IMR-90 (cell line): Measurements from ENCODE around the gene STX18. TPM values are rescaled to one million over a fixed set of nuclear protein-coding genes. Genes with fewer than 3 reads are reported as not detected.

Experiments used
- ATAC-seq: fragments of 200-7000 bp; cut with Tn5 transposase; 2 replicates; pipeline ENCODE4 v1.9.1; 2020; ENCODE audit warnings: low read depth, mild to moderate bottlenecking, moderate library complexity
- BruUV-seq: library from RNA; stranded (reverse); fragments of 400-500 nt; replicated peaks from 2 replicates; lab custom pipeline; 2021; lab: Mats Ljungman, UMichigan
- CTCF ChIA-PET: fragments of 300-600 bp; formaldehyde crosslinking; extraction: SDS; loops from one replicate; lab custom pipeline; 2021; ENCODE audit warnings: antibody characterized with exemption; lab: Yijun Ruan, JAX
- POLR2A ChIA-PET: fragments of 300-600 bp; sonication (Branson Sonifier 250); formaldehyde crosslinking; loops from one replicate; lab custom pipeline; 2022; ENCODE audit warnings: antibody characterized with exemption; ENCODE audit not compliant: unreplicated experiment; lab: Charles Lee
- DNase-seq: peaks from one replicate; pipeline ENCODE4 v3.0.0; 2013
- H2AFZ ChIP-seq: replicated peaks from 2 replicates; pipeline ENCODE3; 2013; ENCODE audit warnings: low read length, mild to moderate bottlenecking; ENCODE audit not compliant: poor library complexity
- H2AK5ac ChIP-seq: 2 replicates; pipeline ENCODE4 v1.6.1; 2013; ENCODE audit warnings: low read depth, low read length, inconsistent platforms
- H2AK9ac ChIP-seq: replicated peaks from 2 replicates; pipeline ENCODE3; 2013; ENCODE audit warnings: mild to moderate bottlenecking, low read depth, low read length, moderate library complexity; ENCODE audit not compliant: poor library complexity
- H2BK120ac ChIP-seq: 2 replicates; pipeline ENCODE4 v1.6.1; 2013; ENCODE audit warnings: low read depth, low read length, inconsistent platforms
- H2BK15ac ChIP-seq: 3 replicates; pipeline ENCODE4 v1.6.1; 2013; ENCODE audit warnings: low read depth, low read length, inconsistent platforms
- H2BK20ac ChIP-seq: 2 replicates; pipeline ENCODE4 v1.6.1; 2013; ENCODE audit warnings: low read depth, mild to moderate bottlenecking, inconsistent platforms, low read length, moderate library complexity
- H2BK5ac ChIP-seq: 2 replicates; pipeline ENCODE4 v1.6.1; 2013; ENCODE audit warnings: mild to moderate bottlenecking, low read depth, low read length, inconsistent platforms; ENCODE audit not compliant: poor library complexity, severe bottlenecking
- H3K14ac ChIP-seq: replicated peaks from 2 replicates; pipeline ENCODE4 v1.6.1; 2013; ENCODE audit warnings: low read depth, low read length, inconsistent platforms
- H3K18ac ChIP-seq: 2 replicates; pipeline ENCODE4 v1.6.1; 2013; ENCODE audit warnings: low read depth, low read length, control low read depth
- H3K23ac ChIP-seq: 2 replicates; pipeline ENCODE4 v1.6.1; 2013; ENCODE audit warnings: low read depth, low read length, inconsistent platforms
- H3K27ac ChIP-seq: 2 replicates; pipeline ENCODE4 v1.5.1; 2013; ENCODE audit warnings: mild to moderate bottlenecking, control low read depth, low read length; ENCODE audit not compliant: insufficient read depth
- H3K27me3 ChIP-seq: 2 replicates; pipeline ENCODE4 v1.6.1; 2013; ENCODE audit warnings: low read length; ENCODE audit not compliant: control insufficient read depth, insufficient read depth
- H3K36me3 ChIP-seq: 2 replicates; pipeline ENCODE4 v1.6.1; 2013; ENCODE audit warnings: low read length, mixed read lengths; ENCODE audit not compliant: control insufficient read depth, insufficient read depth
- H3K4ac ChIP-seq: 2 replicates; pipeline ENCODE4 v1.6.1; 2013; ENCODE audit warnings: low read depth, low read length, inconsistent platforms
- H3K4me1 ChIP-seq: 2 replicates; pipeline ENCODE4 v1.6.1; 2013; ENCODE audit warnings: low read length, mixed read lengths; ENCODE audit not compliant: control insufficient read depth, insufficient read depth
- H3K4me2 ChIP-seq: 2 replicates; pipeline ENCODE4 v1.6.1; 2013; ENCODE audit warnings: low read depth, mild to moderate bottlenecking, control low read depth, low read length, moderate library complexity
- H3K4me3 ChIP-seq: 2 replicates; pipeline ENCODE4 v1.5.1; 2013; ENCODE audit warnings: low read depth, mild to moderate bottlenecking, control low read depth, low read length, moderate library complexity; ENCODE audit not compliant: insufficient read depth
- H3K56ac ChIP-seq: 2 replicates; pipeline ENCODE4 v1.6.1; 2013; ENCODE audit warnings: low read length, inconsistent platforms; ENCODE audit not compliant: insufficient read depth; ENCODE audit errors: extremely low read depth
- H3K79me1 ChIP-seq, 2 experiments: 2 replicates each; pipeline ENCODE4 v1.6.1; 2013; ENCODE audit warnings: low read length in 2 of 2, inconsistent platforms in 1 of 2, low read depth in 1 of 2
- H3K9ac ChIP-seq: 2 replicates; pipeline ENCODE4 v1.6.1; 2013; ENCODE audit warnings: low read depth, low read length, control low read depth
- H3K9me1 ChIP-seq: 2 replicates; pipeline ENCODE4 v1.6.1; 2013; ENCODE audit warnings: low read length, inconsistent platforms; ENCODE audit not compliant: insufficient read depth
- H3K9me3 ChIP-seq: 2 replicates; pipeline ENCODE4 v1.6.1; 2013; ENCODE audit warnings: low read length; ENCODE audit not compliant: control insufficient read depth, insufficient read depth
- H4K20me1 ChIP-seq: 2 replicates; pipeline ENCODE4 v1.6.1; 2013; ENCODE audit warnings: low read length, inconsistent platforms; ENCODE audit not compliant: insufficient read depth
- H4K5ac ChIP-seq: 2 replicates; pipeline ENCODE4 v1.6.1; 2013; ENCODE audit warnings: mild to moderate bottlenecking, low read depth, low read length, control low read depth
- H4K8ac ChIP-seq, 2 experiments: 2 replicates each; pipeline ENCODE4 v1.6.1; 2013; ENCODE audit warnings: low read depth in 2 of 2, low read length in 2 of 2, control low read depth in 1 of 2, inconsistent platforms in 1 of 2
- H4K91ac ChIP-seq: 2 replicates; pipeline ENCODE4 v1.6.1; 2013; ENCODE audit warnings: low read depth, low read length, inconsistent platforms; ENCODE audit not compliant: insufficient read depth
- BHLHE40 ChIP-seq: fragments of 150-350 bp; IDR thresholded peaks from 2 replicates; pipeline ENCODE4 v1.6.1; 2016; ENCODE audit warnings: mild to moderate bottlenecking, low read depth, low read length
- CEBPB ChIP-seq: IDR thresholded peaks from 2 replicates; pipeline ENCODE4 v1.6.1; 2012; ENCODE audit warnings: low read depth, low read length, improper control_type of control experiment
- CHD1 ChIP-seq: IDR thresholded peaks from 2 replicates; pipeline ENCODE4 v1.6.1; 2012; ENCODE audit warnings: low read depth, low read length, improper control_type of control experiment
- FOS ChIP-seq: fragments of 150-350 bp; IDR thresholded peaks from 2 replicates; pipeline ENCODE4 v1.6.1; 2016; ENCODE audit warnings: low read depth, low read length
- MAFK ChIP-seq: IDR thresholded peaks from 2 replicates; pipeline ENCODE4 v1.6.1; 2012; ENCODE audit warnings: low read depth, low read length, improper control_type of control experiment
- MXI1 ChIP-seq: IDR thresholded peaks from 2 replicates; pipeline ENCODE4 v1.6.1; 2012; ENCODE audit warnings: low read depth, mild to moderate bottlenecking, low read length, moderate library complexity, borderline replicate concordance
- POLR2A ChIP-seq: IDR thresholded peaks from 2 replicates; pipeline ENCODE4 v1.6.1; 2012; ENCODE audit warnings: mild to moderate bottlenecking, low read depth, low read length
- RAD21 ChIP-seq: IDR thresholded peaks from 2 replicates; pipeline ENCODE4 v1.6.1; 2012; ENCODE audit warnings: low read length, improper control_type of control experiment
- RCOR1 ChIP-seq: IDR thresholded peaks from 2 replicates; pipeline ENCODE4 v1.6.1; 2012; ENCODE audit warnings: mild to moderate bottlenecking, low read length, improper control_type of control experiment; ENCODE audit not compliant: insufficient replicate concordance
- RFX5 ChIP-seq: IDR thresholded peaks from 2 replicates; pipeline ENCODE4 v1.8.0; 2012; ENCODE audit warnings: low read depth, mild to moderate bottlenecking, low read length, moderate library complexity
- SMC3 ChIP-seq: fragments of 150-350 bp; IDR thresholded peaks from 2 replicates; pipeline ENCODE4 v1.6.1; 2016; ENCODE audit warnings: low read depth, mild to moderate bottlenecking, antibody characterized with exemption, low read length, moderate library complexity
- USF2 ChIP-seq: fragments of 150-350 bp; IDR thresholded peaks from 2 replicates; pipeline ENCODE4 v1.6.1; 2017; ENCODE audit warnings: mild to moderate bottlenecking, antibody characterized with exemption, low read length, low read depth
- WGBS, 2 experiments: methylation state at CpG; one replicate each; pipeline versions ENCODE4 v1.1.5 to v1.1.7; 2013; ENCODE audit warnings: missing lambda C conversion rate in 2 of 2; ENCODE audit not compliant: insufficient read length in 1 of 2; ENCODE audit errors: extremely low coverage in 2 of 2; 5-methylcytosine and 5-hydroxymethylcytosine counted together
- dilution Hi-C: fragments of 300-500 bp; cut with HindIII; formaldehyde crosslinking; loops from one replicate; pipeline ENCODE4 v1.14.3; 2018; ENCODE audit warnings: low sequenced_read_pairs; ENCODE audit not compliant: unreplicated experiment
- in situ Hi-C: fragments of 300-500 bp; cut with MboI; formaldehyde crosslinking; loops from 3 replicates; pipeline ENCODE4 v1.14.3; 2019; ENCODE audit warnings: low sequenced_read_pairs, inconsistent platforms, mixed read lengths
- intact Hi-C: fragments of 100-400 bp; cut with micrococcal nuclease; formaldehyde crosslinking; loops from 2 replicates; pipeline ENCODE4 v1.10.0; 2022
- polyA plus RNA-seq, 3 experiments: library from polyadenylated mRNA; depleted of rRNA; stranded (reverse); fragments of >200 nt; gene quantifications; 2 replicates each; pipeline ENCODE4 v1.2.3, GENCODE V29; 2012; ENCODE audit warnings: low replicate concordance in 1 of 3
- total RNA-seq: library from RNA; depleted of rRNA; stranded (reverse); fragments of >200 nt; gene quantifications from 2 replicates; pipeline ENCODE4 v1.2.3, GENCODE V29; 2012
- TF ChIP-seq, protein P1 (sequence below): conservative IDR thresholded peaks from 2 replicates; pipeline ENCODE4 v1.5.1; 2012; ENCODE audit warnings: mild to moderate bottlenecking, low read depth, low read length, improper control_type of control experiment

The STX18 gene
- total and polyA plus RNA-seq, 2 of the 4 experiments (the other 2 are of a cell fraction), result 20.1 to 23.4 TPM

DNA sequence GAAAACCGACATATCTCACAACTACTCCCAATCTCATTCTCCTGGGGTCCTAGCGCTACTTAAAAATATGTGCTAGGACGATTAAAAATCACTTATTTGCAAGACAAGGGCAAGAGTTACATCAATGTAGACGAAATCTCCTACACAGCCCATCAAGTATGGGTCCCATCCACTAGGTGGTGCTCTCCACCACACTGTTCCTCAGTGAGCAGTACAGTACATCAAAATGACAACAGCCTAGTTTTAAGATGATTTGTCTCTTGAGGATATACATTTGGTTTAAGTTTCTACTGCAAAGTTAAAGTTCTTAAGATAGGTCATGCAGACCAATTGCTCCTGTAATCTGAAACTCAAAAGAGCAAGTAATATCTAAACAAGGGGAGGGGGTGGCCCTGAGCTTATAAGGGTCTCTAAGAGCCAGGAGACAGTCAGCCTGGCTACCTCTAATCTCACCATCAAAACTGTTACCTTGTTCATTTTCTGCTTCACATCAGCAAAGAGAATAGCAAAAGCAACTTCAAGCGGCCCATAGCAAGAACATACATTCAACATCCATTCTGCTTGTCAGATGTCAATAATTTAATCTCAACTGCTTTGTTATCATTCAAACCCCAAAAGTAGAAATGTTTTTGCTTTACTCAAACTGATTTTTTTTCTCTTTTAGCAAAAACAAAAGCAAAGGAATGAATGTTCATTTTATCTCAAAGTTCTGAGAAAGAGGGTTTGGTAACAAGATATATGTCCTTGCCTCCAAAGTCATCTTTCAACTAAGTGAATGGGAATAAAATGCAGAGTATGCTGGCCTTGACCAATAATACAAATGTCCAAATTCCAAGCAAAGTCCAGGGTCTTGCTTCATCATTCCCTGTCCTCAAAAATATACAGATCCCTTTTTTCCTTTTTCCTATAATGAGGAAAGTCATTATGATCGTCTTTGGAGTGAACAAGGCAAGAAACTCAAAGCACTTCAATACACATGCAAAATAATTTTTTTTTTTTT lies 53.1 kb downstream of the STX18 start:
- H2BK5ac ChIP-seq, result no peak overlapping the region
- no peak overlapping the region for H2AK9ac ChIP-seq
- H4K5ac ChIP-seq, result no peak overlapping the region
- no peaks in the 10 kb centered on the region for H3K9me1 ChIP-seq
- H3K4ac ChIP-seq, result no peak overlapping the region
- no peak overlapping the region for H2AK5ac ChIP-seq
- H3K14ac ChIP-seq, result no peak overlapping the region
- 0% methylated on average over 2 of the region's 6 CpGs; no CpG with 5 or more reads in 1 of the 2 experiments for WGBS, 2 experiments
- no peak overlapping the region for H4K8ac ChIP-seq
- no peak overlapping the region for H3K9ac ChIP-seq
- no peaks in the 10 kb centered on the region for H3K27me3 ChIP-seq
- ChIA-PET POLR2A (no interaction called here), CTCF (interaction anchor here (0.6 to 1.5 kb wide), 6 partner anchors 16 to 497 kb away, joined by 3 to 5 read pairs (median 4); no protein-coding TSS in a partner anchor)
- H3K4me3 ChIP-seq, result no peak overlapping the region
- H3K23ac ChIP-seq, result no peak overlapping the region
- no peak overlapping the region for H3K4me2 ChIP-seq
- no peak overlapping the region for H2AFZ ChIP-seq
- dilution Hi-C loops (no loop called here), in situ Hi-C loops (loop anchor here (5.0 to 10.0 kb wide), 2 partner anchors 379 to 506 kb away; no protein-coding TSS in a partner anchor), intact Hi-C loops (loop anchor here (1.0 to 5.0 kb wide), 6 partner anchors 190 to 564 kb away; partner anchors contain the start of gene STK32B)
- no peak overlapping the region for H2BK120ac ChIP-seq
- no peaks in the 10 kb centered on the region for H3K9me3 ChIP-seq
- H3K4me1 ChIP-seq, result 0 out of 2 replicates have a peak, but pooled peaks cover 2% of the 10 kb centered on the region
- no peak overlapping the region for H4K91ac ChIP-seq
- H3K79me1 ChIP-seq, result peaks cover 14 to 31% of the 10 kb centered on the region in 2 experiments; a peak in 3 of 4 replicates
- ATAC-seq, result peak; percentile 92
- no peak overlapping the region for H3K18ac ChIP-seq
- H3K27ac ChIP-seq, result no peak overlapping the region
- no peak overlapping the region for H2BK20ac ChIP-seq
- peaks cover 21% of the 10 kb centered on the region for H4K20me1 ChIP-seq
- H3K56ac ChIP-seq, result no peak overlapping the region
- BruUV-seq, result no TSS peak
- H3K36me3 ChIP-seq, result no peaks in the 10 kb centered on the region
- H2BK15ac ChIP-seq, result no peak overlapping the region
- DNase-seq, result peak; percentile 83
- TF ChIP-seq CEBPB (no peak), CHD1 (no peak), RAD21 (peak; percentile 93), FOS (no peak), MAFK (no peak), SMC3 (peak; percentile 75), USF2 (no peak), RFX5 (no peak), POLR2A (no peak), MXI1 (no peak), BHLHE40 (no peak), RCOR1 (no peak)
- TF ChIP-seq, protein P1, sequence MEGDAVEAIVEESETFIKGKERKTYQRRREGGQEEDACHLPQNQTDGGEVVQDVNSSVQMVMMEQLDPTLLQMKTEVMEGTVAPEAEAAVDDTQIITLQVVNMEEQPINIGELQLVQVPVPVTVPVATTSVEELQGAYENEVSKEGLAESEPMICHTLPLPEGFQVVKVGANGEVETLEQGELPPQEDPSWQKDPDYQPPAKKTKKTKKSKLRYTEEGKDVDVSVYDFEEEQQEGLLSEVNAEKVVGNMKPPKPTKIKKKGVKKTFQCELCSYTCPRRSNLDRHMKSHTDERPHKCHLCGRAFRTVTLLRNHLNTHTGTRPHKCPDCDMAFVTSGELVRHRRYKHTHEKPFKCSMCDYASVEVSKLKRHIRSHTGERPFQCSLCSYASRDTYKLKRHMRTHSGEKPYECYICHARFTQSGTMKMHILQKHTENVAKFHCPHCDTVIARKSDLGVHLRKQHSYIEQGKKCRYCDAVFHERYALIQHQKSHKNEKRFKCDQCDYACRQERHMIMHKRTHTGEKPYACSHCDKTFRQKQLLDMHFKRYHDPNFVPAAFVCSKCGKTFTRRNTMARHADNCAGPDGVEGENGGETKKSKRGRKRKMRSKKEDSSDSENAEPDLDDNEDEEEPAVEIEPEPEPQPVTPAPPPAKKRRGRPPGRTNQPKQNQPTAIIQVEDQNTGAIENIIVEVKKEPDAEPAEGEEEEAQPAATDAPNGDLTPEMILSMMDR, result peak; percentile 91
